Loucy (cell line): Measurements from ENCODE around the gene CDK15.

Experiments
- H2AFZ ChIP-seq: fragments of 200-600 bp; sonication (generic); 2 replicates; pipeline ENCODE4 v1.6.0; 2016; ENCODE audit warnings: antibody characterized with exemption, mild to moderate bottlenecking, low read length, moderate library complexity
- H3F3A ChIP-seq: fragments of 200-600 bp; 2 replicates; pipeline ENCODE4 v1.6.0; 2016; ENCODE audit warnings: antibody characterized with exemption, low read depth, mild to moderate bottlenecking
- H3K27me3 ChIP-seq: fragments of 200-600 bp; sonication (generic); 2 replicates; pipeline ENCODE4 v1.6.1; 2014; ENCODE audit warnings: low read length, mild to moderate bottlenecking; ENCODE audit not compliant: insufficient read depth, poor library complexity, severe bottlenecking
- H3K36me3 ChIP-seq: fragments of 200-600 bp; sonication (generic); 2 replicates; pipeline ENCODE4 v1.6.1; 2016; ENCODE audit warnings: low read length; ENCODE audit not compliant: insufficient read depth
- H3K4me1 ChIP-seq: fragments of 200-600 bp; sonication (generic); 2 replicates; pipeline ENCODE4 v1.5.1; 2014; ENCODE audit warnings: low read length, mild to moderate bottlenecking; ENCODE audit not compliant: insufficient read depth, poor library complexity, severe bottlenecking
- H3K4me2 ChIP-seq: fragments of 200-600 bp; sonication (generic); 2 replicates; pipeline ENCODE4 v1.6.0; 2014; ENCODE audit warnings: antibody characterized with exemption, low read length, low read depth, mild to moderate bottlenecking; ENCODE audit not compliant: poor library complexity, severe bottlenecking
- H3K4me3 ChIP-seq: fragments of 200-600 bp; sonication (generic); 2 replicates; pipeline ENCODE4 v1.5.1; 2014; ENCODE audit warnings: low read length, mild to moderate bottlenecking, mixed read lengths; ENCODE audit not compliant: poor library complexity, severe bottlenecking
- H3K79me2 ChIP-seq: fragments of 200-600 bp; sonication (generic); 2 replicates; pipeline ENCODE4 v1.6.1; 2014; ENCODE audit warnings: low read length; ENCODE audit not compliant: insufficient read depth
- H3K9ac ChIP-seq: fragments of 200-600 bp; sonication (generic); 2 replicates; pipeline ENCODE4 v1.6.0; 2014; ENCODE audit warnings: mild to moderate bottlenecking, low read depth, low read length, moderate library complexity; ENCODE audit not compliant: poor library complexity, severe bottlenecking
- H3K9me2 ChIP-seq: fragments of 200-600 bp; sonication (generic); replicated peaks from 2 replicates; pipeline ENCODE4 v1.6.1; 2016; ENCODE audit warnings: low read depth, low read length, mixed read lengths
- H3K9me3 ChIP-seq: fragments of 200-600 bp; sonication (generic); 2 replicates; pipeline ENCODE4 v1.6.1; 2014; ENCODE audit warnings: mild to moderate bottlenecking, antibody characterized with exemption, low read length, low read depth; ENCODE audit not compliant: insufficient read depth
- H4K20me1 ChIP-seq: fragments of 200-600 bp; sonication (generic); 2 replicates; pipeline ENCODE4 v1.6.0; 2014; ENCODE audit warnings: antibody characterized with exemption, low read length, mild to moderate bottlenecking; ENCODE audit not compliant: insufficient read depth, poor library complexity, severe bottlenecking
- EZH2phosphoT487 ChIP-seq: fragments of 200-600 bp; IDR thresholded peaks from 2 replicates; pipeline ENCODE4 v1.6.1; 2018; ENCODE audit warnings: antibody characterized with exemption, mild to moderate bottlenecking, moderate library complexity, borderline replicate concordance
- TF ChIP-seq, protein P1 (sequence below): fragments of 200-600 bp; sonication (generic); conservative IDR thresholded peaks from 2 replicates; pipeline ENCODE4 v1.5.1; 2014; ENCODE audit warnings: mild to moderate bottlenecking, antibody characterized with exemption, low read length

Gene CDK15

DNA sequence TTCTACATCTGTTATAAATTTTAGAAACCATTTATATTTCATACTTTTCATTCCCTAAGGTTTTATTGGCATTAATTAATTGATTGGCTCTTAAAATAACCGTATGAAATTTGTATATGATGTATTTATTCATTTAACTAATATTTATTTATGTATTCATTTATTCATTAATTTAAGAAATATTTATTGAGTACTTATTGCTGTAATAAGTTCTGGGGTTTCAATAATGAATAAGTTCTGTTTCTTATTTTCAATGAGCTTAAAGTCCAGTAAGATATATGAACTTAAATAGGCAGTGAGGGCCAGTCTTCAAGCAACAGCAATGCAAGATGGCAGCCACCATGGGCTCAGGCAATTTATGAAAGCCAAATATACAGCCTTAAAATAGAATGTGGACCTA is 17.9 kb downstream of the CDK15 start:
- TF ChIP-seq EZH2phosphoT487, result no peak
- TF ChIP-seq, protein P1, sequence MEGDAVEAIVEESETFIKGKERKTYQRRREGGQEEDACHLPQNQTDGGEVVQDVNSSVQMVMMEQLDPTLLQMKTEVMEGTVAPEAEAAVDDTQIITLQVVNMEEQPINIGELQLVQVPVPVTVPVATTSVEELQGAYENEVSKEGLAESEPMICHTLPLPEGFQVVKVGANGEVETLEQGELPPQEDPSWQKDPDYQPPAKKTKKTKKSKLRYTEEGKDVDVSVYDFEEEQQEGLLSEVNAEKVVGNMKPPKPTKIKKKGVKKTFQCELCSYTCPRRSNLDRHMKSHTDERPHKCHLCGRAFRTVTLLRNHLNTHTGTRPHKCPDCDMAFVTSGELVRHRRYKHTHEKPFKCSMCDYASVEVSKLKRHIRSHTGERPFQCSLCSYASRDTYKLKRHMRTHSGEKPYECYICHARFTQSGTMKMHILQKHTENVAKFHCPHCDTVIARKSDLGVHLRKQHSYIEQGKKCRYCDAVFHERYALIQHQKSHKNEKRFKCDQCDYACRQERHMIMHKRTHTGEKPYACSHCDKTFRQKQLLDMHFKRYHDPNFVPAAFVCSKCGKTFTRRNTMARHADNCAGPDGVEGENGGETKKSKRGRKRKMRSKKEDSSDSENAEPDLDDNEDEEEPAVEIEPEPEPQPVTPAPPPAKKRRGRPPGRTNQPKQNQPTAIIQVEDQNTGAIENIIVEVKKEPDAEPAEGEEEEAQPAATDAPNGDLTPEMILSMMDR, result no peak
- Histone ChIP-seq H3K4me3 (no peak overlapping the region), H3K27me3 (no peaks in the 10 kb centered on the region), H3F3A (no peaks in the 10 kb centered on the region), H3K4me1 (no peaks in the 10 kb centered on the region), H3K79me2 (no peaks in the 10 kb centered on the region), H3K9ac (no peak overlapping the region), H3K36me3 (no peaks in the 10 kb centered on the region), H3K4me2 (no peak overlapping the region), H4K20me1 (no peaks in the 10 kb centered on the region), H3K9me2 (no peaks in the 10 kb centered on the region), H2AFZ (no peak overlapping the region), H3K9me3 (no peaks in the 10 kb centered on the region)

DNA sequence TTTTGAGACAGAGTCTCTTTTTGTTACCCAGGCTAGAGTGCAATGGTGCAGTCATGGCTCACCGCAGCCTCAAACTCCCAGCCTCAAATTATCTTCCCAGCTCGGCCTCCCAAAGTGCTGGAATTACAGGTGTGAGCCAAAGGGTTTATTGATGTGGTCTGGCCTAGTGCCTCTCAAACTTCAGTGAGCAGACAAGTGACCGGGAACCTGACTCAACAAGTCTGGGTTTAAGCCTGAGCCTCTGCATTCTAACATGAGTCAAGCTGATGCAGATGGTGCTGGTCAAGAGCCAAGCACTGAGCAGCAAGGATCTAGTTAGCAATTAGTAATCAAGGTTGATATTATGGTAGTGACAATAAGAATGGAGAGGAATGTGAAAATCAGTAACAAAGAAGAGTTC is 21.3 kb downstream of the CDK15 start:
- H3K9me2 ChIP-seq, result 0 out of 2 replicates have a peak, but pooled peaks cover 1% of the 10 kb centered on the region
- no peaks in the 10 kb centered on the region for H3F3A ChIP-seq
- H3K36me3 ChIP-seq, result no peaks in the 10 kb centered on the region
- TF ChIP-seq, protein P1, result no peak
- TF ChIP-seq EZH2phosphoT487, result no peak
- no peak overlapping the region for H2AFZ ChIP-seq
- no peaks in the 10 kb centered on the region for H3K9me3 ChIP-seq
- H3K9ac ChIP-seq, result no peak overlapping the region
- no peaks in the 10 kb centered on the region for H3K79me2 ChIP-seq
- no peak overlapping the region for H3K4me3 ChIP-seq
- no peaks in the 10 kb centered on the region for H3K27me3 ChIP-seq
- no peak overlapping the region for H3K4me2 ChIP-seq
- no peaks in the 10 kb centered on the region for H4K20me1 ChIP-seq
- H3K4me1 ChIP-seq, result no peaks in the 10 kb centered on the region

DNA sequence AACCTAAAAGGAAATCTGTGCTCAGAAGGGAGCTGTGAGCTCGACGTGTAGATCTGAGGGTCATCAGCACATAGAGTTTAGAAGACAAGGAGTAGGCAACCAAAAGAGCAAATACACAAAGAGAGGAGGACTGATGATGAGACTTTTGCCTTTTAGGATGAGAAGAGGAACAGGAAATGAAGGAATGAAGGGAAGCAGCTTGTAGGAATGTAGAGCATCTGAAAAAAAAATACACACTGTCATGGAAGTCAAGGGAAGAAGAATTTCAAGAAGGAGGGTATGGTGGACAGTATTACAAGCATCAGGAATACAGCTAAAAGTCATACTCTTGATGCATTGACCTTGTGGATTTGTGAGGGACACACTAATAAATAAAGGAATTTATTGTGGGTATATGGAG is 21.9 kb downstream of the CDK15 start:
- Histone ChIP-seq H3K27me3 (no peaks in the 10 kb centered on the region), H3K4me1 (no peaks in the 10 kb centered on the region), H3K9ac (no peak overlapping the region), H3K36me3 (no peaks in the 10 kb centered on the region), H3K79me2 (no peaks in the 10 kb centered on the region), H3K9me2 (0 out of 2 replicates have a peak, but pooled peaks cover 4% of the 10 kb centered on the region), H2AFZ (no peak overlapping the region), H3K4me2 (no peak overlapping the region), H3K4me3 (no peak overlapping the region), H3F3A (no peaks in the 10 kb centered on the region), H3K9me3 (no peaks in the 10 kb centered on the region), H4K20me1 (no peaks in the 10 kb centered on the region)
- TF ChIP-seq EZH2phosphoT487, result no peak
- TF ChIP-seq, protein P1, result no peak
